GM23338 (cell line): ENCODE data around the gene PGA3. TPM values are rescaled to one million over a fixed set of nuclear protein-coding genes. Genes with fewer than 3 reads are reported as not detected.
A peak's percentile ranks its signal among the peaks of the same experiment; 100 is the strongest.

Source experiments
- ATAC-seq: fragments of 200-7000 bp; cut with Tn5 transposase; 3 replicates; pipeline ENCODE4 v1.9.1; 2020
- DNase-seq: peaks from one replicate; pipeline ENCODE4 v3.0.0-alpha.2; 2015; ENCODE audit warnings: low spot score
- H2AFZ ChIP-seq: fragments of 200-600 bp; sonication (generic); 2 replicates; pipeline ENCODE4 v1.8.0; 2016; ENCODE audit warnings: antibody characterized with exemption, mild to moderate bottlenecking, moderate library complexity
- H3F3A ChIP-seq: fragments of 200-600 bp; sonication (generic); replicated peaks from 2 replicates; pipeline ENCODE4 v1.8.0; 2017; ENCODE audit warnings: antibody characterized with exemption, mixed run types, low read depth
- H3K27ac ChIP-seq: fragments of 200-600 bp; sonication (generic); 2 replicates; pipeline ENCODE4 v1.6.1; 2016; ENCODE audit warnings: low read depth
- H3K27me3 ChIP-seq: fragments of 200-600 bp; sonication (generic); 2 replicates; pipeline ENCODE4 v1.8.0; 2016; ENCODE audit warnings: mild to moderate bottlenecking, mixed run types, moderate library complexity; ENCODE audit not compliant: insufficient read depth
- H3K36me3 ChIP-seq: fragments of 200-600 bp; sonication (generic); 2 replicates; pipeline ENCODE4 v1.8.0; 2016; ENCODE audit warnings: mild to moderate bottlenecking; ENCODE audit not compliant: insufficient read depth
- H3K4me1 ChIP-seq: fragments of 200-600 bp; sonication (generic); 2 replicates; pipeline ENCODE4 v1.8.0; 2016; ENCODE audit warnings: mild to moderate bottlenecking, moderate library complexity; ENCODE audit not compliant: insufficient read depth
- H3K4me2 ChIP-seq: fragments of 200-600 bp; sonication (generic); 2 replicates; pipeline ENCODE4 v1.7.1; 2017; ENCODE audit warnings: mixed run types
- H3K4me3 ChIP-seq: fragments of 200-600 bp; sonication (generic); 2 replicates; pipeline ENCODE4 v1.6.1; 2016; ENCODE audit warnings: mixed run types
- H3K79me2 ChIP-seq: fragments of 200-600 bp; sonication (generic); replicated peaks from 2 replicates; pipeline ENCODE4 v1.8.0; 2017; ENCODE audit warnings: mild to moderate bottlenecking; ENCODE audit not compliant: insufficient read depth
- H3K9me2 ChIP-seq: fragments of 200-600 bp; sonication (generic); 2 replicates; pipeline ENCODE4 v1.8.0; 2017; ENCODE audit not compliant: insufficient read depth
- H4K20me1 ChIP-seq: fragments of 200-600 bp; sonication (generic); replicated peaks from 2 replicates; pipeline ENCODE4 v1.8.0; 2017; ENCODE audit warnings: mild to moderate bottlenecking; ENCODE audit not compliant: insufficient read depth
- H3K27ac Mint-ChIP-seq: 2 replicates; pipeline ENCODE4 v1.8.0; 2020; ENCODE audit warnings: inconsistent platforms, mild to moderate bottlenecking, moderate library complexity, mixed read lengths
- H3K27me3 Mint-ChIP-seq: 3 replicates; pipeline ENCODE4 v1.8.0; 2022; ENCODE audit warnings: low read depth, mild to moderate bottlenecking, moderate library complexity, mixed read lengths, inconsistent platforms; ENCODE audit not compliant: insufficient read depth, poor library complexity
- H3K36me3 Mint-ChIP-seq: 3 replicates; pipeline ENCODE4 v1.8.0; 2021; ENCODE audit warnings: low read depth, mild to moderate bottlenecking, inconsistent platforms, moderate library complexity, mixed read lengths
- H3K4me1 Mint-ChIP-seq: 3 replicates; pipeline ENCODE4 v1.8.0; 2020; ENCODE audit warnings: mild to moderate bottlenecking, inconsistent platforms, mixed read lengths
- H3K4me3 Mint-ChIP-seq: 3 replicates; pipeline ENCODE4 v1.8.0; 2021; ENCODE audit warnings: moderate library complexity, mild to moderate bottlenecking, inconsistent platforms, mixed read lengths
- H3K9me3 Mint-ChIP-seq: 3 replicates; pipeline ENCODE4 v1.8.0; 2020; ENCODE audit warnings: moderate library complexity, mild to moderate bottlenecking, inconsistent platforms, mixed read lengths
- CREB1 ChIP-seq: fragments of 250-450 bp; sonication (Bioruptor Pico); IDR thresholded peaks from 2 replicates; pipeline ENCODE4 v1.5.0; 2020; ENCODE audit warnings: low read depth, mild to moderate bottlenecking, moderate library complexity
- CTCF ChIP-seq, 2 experiments: fragments of 200-600 bp in 1 of 2; sonication (generic) in 1 of 2; conservative IDR thresholded peaks; 2 replicates each; pipeline versions ENCODE4 v1.5.1 to v1.6.1; 2016 to 2017; ENCODE audit warnings: antibody characterized with exemption in 2 of 2, low read depth in 2 of 2, mild to moderate bottlenecking in 2 of 2, moderate library complexity in 1 of 2
- EZH2 ChIP-seq: fragments of 200-600 bp; sonication (generic); IDR thresholded peaks from one replicate; pipeline ENCODE4 v1.8.0; 2017; ENCODE audit warnings: antibody characterized with exemption, mild to moderate bottlenecking, low read depth; ENCODE audit not compliant: unreplicated experiment
- NANOG ChIP-seq: IDR thresholded peaks from 2 replicates; pipeline ENCODE4 v1.6.1; 2016; ENCODE audit warnings: antibody characterized with exemption, borderline replicate concordance
- REST ChIP-seq: IDR thresholded peaks from one replicate; pipeline ENCODE4 v1.6.1; 2018; ENCODE audit warnings: antibody characterized with exemption; ENCODE audit not compliant: unreplicated experiment
- STAT1 ChIP-seq: IDR thresholded peaks from one replicate; pipeline ENCODE4 v1.6.1; 2016; ENCODE audit warnings: antibody characterized with exemption; ENCODE audit not compliant: unreplicated experiment
- ZNF114 ChIP-seq: fragments of 250-450 bp; sonication (Bioruptor Pico); IDR thresholded peaks from 2 replicates; pipeline ENCODE4 v1.5.0; 2020; ENCODE audit warnings: mild to moderate bottlenecking, moderate library complexity
- ZNF331 ChIP-seq: fragments of 250-450 bp; sonication (Bioruptor Pico); IDR thresholded peaks from 2 replicates; pipeline ENCODE4 v1.5.0; 2020; ENCODE audit warnings: low read depth, mild to moderate bottlenecking, moderate library complexity
- ZNF462 ChIP-seq: fragments of 250-450 bp; sonication (Bioruptor Pico); IDR thresholded peaks from 2 replicates; pipeline ENCODE4 v1.5.0; 2020; ENCODE audit warnings: mild to moderate bottlenecking, moderate library complexity
- polyA plus RNA-seq: library from polyadenylated mRNA; unstranded; fragments of >200 nt; fragmentation: Nextera tagmentation; extraction: Ambion mirVana; gene quantifications from 2 replicates; pipeline ENCODE4 v1.2.1, GENCODE V29; 2016
- total RNA-seq: library from RNA; depleted of rRNA; stranded (reverse); fragments of >200 nt; shearing (Covaris generic); gene quantifications from 2 replicates; pipeline ENCODE4 v1.2.3, GENCODE V29; 2014

The PGA3 gene
- total and polyA plus RNA-seq, 2 experiments from 2014 or later = 0.37 TPM; not detected in 1

DNA sequence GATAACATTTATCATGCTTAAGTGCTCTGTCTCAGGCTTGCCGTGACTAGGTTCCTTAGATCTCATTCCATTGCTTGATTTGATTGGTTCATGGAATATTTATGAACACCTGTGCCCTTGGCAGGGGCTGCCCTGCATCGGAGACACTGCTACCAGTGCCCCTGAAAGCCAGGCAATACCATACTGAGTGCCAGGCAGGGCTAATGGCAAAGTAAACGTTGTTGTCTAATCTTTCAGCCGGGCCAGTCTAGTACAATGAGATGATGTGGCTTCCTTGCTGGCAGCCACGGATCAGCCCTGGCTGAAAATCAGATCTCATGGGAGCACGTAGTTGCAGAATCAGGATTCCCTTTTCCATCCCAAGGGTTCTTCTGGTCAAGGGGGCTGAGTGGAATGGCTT is 5.0 kb upstream of the PGA3 start (continued):
- TF ChIP-seq ZNF462 = no peak
- no peak for TF ChIP-seq EZH2

GRCh38 chr11:61198948-61199523 is 4.3 kb upstream of the PGA3 start:
- no peaks in the 10 kb centered on the region for H3K36me3 ChIP-seq
- H3K9me2 ChIP-seq = no peaks in the 10 kb centered on the region
- no peaks in the 10 kb centered on the region for H3K4me1 ChIP-seq
- no peaks in the 10 kb centered on the region for H3K36me3 Mint-ChIP-seq
- no peak overlapping the region for H3K27ac Mint-ChIP-seq
- no peaks in the 10 kb centered on the region for H3K79me2 ChIP-seq
- no peaks in the 10 kb centered on the region for H3K27me3 ChIP-seq
- H3K4me2 ChIP-seq = no peak overlapping the region
- no peak overlapping the region for H3K27ac ChIP-seq
- ATAC-seq (no peak), DNase-seq (no peak)
- H3K9me3 Mint-ChIP-seq = peaks cover 6% of the 10 kb centered on the region
- no peaks in the 10 kb centered on the region for H3F3A ChIP-seq
- no peaks in the 10 kb centered on the region for H4K20me1 ChIP-seq
- TF ChIP-seq ZNF331 (peak; percentile 91), NANOG (no peak)
- no peak overlapping the region for H2AFZ ChIP-seq
- peaks cover 10% of the 10 kb centered on the region for H3K27me3 Mint-ChIP-seq
- H3K4me1 Mint-ChIP-seq = peaks cover 8% of the 10 kb centered on the region
- no peak overlapping the region for H3K4me3 Mint-ChIP-seq
- H3K4me3 ChIP-seq = no peak overlapping the region

DNA sequence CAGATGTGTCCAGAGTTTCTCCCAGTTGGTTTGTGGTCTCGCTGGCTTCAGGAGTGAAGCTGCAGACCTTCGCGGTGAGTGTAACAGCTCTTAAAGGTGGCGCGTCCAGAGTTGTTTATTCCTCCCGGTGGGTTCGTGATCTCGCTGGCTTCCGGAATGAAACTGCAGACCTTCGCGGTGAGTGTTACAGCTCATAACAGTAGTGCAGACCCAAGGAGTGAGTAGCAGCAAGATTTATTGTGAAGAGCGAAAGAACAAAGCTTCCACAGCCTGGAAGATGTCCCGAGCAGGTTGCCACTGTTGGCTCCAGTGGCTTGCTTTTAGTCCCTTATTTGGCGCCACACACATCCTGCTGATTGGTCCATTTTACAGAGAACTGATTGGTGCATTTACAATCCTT is 1.8 kb upstream of the PGA3 start:
- H3K27ac Mint-ChIP-seq = no peak overlapping the region
- Histone ChIP-seq H2AFZ (no peak overlapping the region), H3K4me3 (no peak overlapping the region), H3K9me2 (no peaks in the 10 kb centered on the region), H3K27me3 (no peaks in the 10 kb centered on the region), H3F3A (no peaks in the 10 kb centered on the region), H3K4me2 (no peak overlapping the region), H4K20me1 (no peaks in the 10 kb centered on the region), H3K4me1 (no peaks in the 10 kb centered on the region), H3K27ac (no peak overlapping the region), H3K36me3 (no peaks in the 10 kb centered on the region), H3K79me2 (no peaks in the 10 kb centered on the region)
- H3K4me3 Mint-ChIP-seq = no peak overlapping the region
- peaks cover 8% of the 10 kb centered on the region for H3K4me1 Mint-ChIP-seq
- peaks cover 6% of the 10 kb centered on the region for H3K9me3 Mint-ChIP-seq
- DNase-seq = no peak
- H3K36me3 Mint-ChIP-seq = no peaks in the 10 kb centered on the region
- ATAC-seq = no peak
- peaks cover 2% of the 10 kb centered on the region for H3K27me3 Mint-ChIP-seq
- TF ChIP-seq CTCF (conservative IDR thresholded peaks at IDR 0.05; ENCODE audit: low read depth in 2 of 2) = no peak
- no peak for TF ChIP-seq STAT1
- no peak for TF ChIP-seq REST
- no peak for TF ChIP-seq NANOG
- no peak for TF ChIP-seq ZNF114 (CRISPR knock-in tag)
- no peak for TF ChIP-seq EZH2
- no peak for TF ChIP-seq CREB1 (CRISPR knock-in tag)
